ENCODE data around the gene CCDC177.
A peak's percentile ranks its signal among the peaks of the same experiment; 100 is the strongest.

Gene CCDC177

GRCh38 chr14:69574263-69574953, at the start of gene CCDC177:
Gene CCDC177, minus strand, starts transcription at chr14:69574871. Its CDS starts 1,249 bp downstream, at chr14:69573622.
- peak; percentile 83 for DNase-seq

DNA sequence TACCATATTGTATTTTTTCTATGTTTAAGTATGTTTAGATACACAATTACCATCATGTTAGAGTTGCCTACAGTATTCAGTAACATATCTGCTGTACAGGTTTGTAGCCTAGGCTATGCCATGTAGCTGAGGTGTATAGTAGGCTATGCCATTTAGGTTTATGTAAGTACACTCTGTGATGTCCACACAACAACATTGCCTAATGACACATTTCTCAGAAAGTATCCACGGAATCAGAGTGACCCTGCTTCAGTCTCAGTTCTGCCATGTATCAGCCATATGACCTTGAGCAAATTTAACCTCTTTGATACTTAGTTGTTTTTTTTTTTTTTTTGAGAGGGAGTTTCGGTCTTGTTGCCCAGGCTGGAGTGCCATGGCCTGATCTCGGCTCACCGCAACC, 49.5 kb upstream of the CCDC177 start:
- no peak for DNase-seq

GRCh38 chr14:69620981-69621380, 46.3 kb upstream of the CCDC177 start:
- no peak for DNase-seq

DNA sequence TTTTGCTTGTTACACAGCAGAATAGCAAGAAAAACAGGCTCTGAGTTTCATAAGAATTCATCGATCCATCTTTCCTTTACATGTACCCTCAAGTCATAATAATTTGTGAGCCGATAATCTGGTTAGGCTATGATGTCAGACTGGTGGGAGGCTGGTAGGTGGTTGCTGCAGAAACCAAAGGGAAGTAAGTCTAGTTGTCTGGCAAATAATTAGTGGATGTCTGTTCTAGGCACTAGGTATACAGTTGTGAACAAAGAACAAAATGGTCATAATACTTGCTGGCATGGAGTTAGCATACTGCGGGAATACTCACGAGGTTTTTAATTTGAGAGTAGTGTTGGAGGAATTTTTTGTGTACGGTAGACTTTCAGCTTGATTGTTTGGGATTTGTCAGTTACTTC, 45.5 kb upstream of the CCDC177 start:
- DNase-seq, result no peak

DNA sequence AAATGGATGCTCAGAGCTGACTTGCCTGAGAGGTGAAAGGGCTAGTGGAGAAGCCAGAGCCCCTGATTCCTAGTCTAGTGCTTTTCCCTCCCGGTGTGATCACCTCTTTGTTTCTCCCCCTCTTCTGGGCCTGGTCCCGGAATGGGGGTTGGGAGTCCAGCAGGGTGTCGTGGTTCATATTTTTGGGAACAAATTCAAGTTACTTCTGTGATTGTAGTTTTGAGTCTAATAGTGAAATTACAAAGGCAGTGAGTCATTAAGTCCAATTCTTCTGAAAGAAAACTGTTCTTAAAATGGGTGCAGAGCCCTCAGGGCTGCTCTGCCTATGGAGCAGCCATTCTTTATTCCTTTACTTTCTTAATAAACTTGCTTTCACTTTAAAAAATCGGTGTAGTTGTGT, 44.3 kb upstream of the CCDC177 start:
- DNase-seq, result no peak

- no peak for DNase-seq
These were observed 43.1 kb upstream of the CCDC177 start for GRCh38 chr14:69617796-69618195.

DNA sequence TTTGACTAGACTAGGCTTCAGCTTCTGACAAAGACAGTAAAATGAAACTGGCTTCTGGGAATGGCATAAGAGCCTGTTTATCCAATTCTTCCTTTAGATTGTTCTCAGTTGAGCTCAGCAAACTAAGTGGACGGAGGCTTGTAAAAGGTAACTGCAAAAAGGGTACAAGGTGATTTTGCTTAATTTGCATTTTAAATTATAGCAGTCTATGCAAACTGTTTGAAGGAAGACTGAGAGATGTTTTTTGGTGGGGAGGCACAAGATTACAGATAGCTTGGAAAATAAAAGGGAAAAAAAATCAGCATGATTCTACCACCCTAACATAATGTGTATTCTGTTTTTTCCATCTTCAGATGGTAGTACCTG, 41.7 kb upstream of the CCDC177 start:
- DNase-seq, result no peak

DNA sequence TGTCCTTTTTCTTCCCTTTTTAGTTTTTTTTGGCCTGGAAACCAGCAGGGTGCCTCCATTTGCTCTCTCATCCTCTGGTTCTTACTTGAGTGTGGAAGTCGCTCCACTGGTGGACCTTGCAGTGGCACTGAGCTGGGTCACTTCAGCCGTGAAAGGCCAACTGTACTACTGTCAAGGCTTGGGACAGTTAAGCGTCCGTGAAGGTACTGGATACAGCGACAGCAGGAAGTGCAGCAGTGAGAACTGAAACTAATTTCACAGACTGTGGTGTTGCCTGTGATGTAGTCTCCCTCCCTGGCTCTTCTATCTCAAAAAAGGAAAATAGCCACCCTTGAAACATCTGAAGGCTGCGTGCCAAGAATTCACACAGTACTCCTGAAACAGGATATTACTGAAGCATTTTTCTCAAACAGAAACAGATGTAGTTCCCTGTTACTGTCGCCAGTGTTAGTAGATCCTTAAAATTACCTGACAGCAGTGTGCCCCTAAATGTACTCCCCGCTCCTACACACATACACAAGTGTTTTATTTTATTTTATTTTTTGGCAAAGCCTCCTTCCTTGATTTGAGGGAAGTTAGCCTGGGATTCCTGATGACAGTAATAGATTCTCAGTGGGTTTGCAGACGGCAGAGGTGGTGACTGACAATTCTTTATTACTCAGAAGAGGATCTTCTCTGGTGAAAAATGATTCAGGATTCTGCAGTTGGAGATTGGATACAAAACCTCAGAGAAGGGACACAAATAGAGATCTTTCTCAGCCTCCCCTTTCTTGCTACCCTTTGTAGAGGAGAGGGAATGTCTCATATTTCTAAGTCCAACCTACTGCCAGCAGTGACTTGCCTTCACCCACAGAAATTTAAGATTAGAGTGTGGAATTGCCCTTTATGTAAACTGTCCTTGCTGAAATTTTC, 41.1 kb upstream of the CCDC177 start:
- peak; percentile 56 for DNase-seq

- DNase-seq, result no peak
These were observed 40.4 kb upstream of the CCDC177 start for GRCh38 chr14:69615121-69615495.

DNA sequence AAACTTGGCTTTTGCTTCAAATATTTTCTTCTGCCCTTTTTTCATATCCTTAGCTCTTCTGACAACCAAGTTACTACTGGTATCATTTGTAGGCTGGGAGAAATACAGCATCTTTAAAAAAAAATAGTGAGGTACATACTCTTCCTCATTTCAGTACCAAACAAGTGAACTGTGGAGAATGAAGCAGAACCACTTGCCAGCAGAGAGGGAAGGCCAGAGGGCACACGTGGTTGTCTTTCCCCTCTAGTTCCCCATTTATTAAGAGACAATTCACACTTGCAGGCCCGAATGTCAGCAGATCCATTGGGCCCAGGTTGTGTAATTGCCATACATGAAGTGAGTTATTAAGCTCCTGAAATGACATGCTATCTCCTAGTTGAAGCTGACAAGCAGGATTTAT, 39.9 kb upstream of the CCDC177 start:
- no peak for DNase-seq

- DNase-seq, result no peak
These were observed 38.8 kb upstream of the CCDC177 start for GRCh38 chr14:69613312-69614073.

DNA sequence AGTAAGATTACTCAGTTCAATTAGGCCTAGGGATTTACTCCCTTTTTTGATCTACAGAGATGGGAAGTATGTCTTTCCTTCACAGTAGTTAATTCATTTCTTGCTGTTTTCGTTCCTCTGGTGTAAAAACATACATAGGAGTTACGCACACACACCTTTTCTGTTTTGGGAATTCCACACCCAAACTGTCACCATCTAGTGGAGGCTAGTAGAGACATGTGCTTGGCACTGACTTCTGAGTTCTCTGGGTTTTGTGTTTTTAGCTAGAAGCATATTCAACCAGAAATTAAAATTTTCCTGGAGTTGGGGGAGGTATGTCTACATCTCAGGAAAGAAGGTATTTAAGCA, 38.1 kb upstream of the CCDC177 start:
- peak; percentile 68 for DNase-seq

DNA sequence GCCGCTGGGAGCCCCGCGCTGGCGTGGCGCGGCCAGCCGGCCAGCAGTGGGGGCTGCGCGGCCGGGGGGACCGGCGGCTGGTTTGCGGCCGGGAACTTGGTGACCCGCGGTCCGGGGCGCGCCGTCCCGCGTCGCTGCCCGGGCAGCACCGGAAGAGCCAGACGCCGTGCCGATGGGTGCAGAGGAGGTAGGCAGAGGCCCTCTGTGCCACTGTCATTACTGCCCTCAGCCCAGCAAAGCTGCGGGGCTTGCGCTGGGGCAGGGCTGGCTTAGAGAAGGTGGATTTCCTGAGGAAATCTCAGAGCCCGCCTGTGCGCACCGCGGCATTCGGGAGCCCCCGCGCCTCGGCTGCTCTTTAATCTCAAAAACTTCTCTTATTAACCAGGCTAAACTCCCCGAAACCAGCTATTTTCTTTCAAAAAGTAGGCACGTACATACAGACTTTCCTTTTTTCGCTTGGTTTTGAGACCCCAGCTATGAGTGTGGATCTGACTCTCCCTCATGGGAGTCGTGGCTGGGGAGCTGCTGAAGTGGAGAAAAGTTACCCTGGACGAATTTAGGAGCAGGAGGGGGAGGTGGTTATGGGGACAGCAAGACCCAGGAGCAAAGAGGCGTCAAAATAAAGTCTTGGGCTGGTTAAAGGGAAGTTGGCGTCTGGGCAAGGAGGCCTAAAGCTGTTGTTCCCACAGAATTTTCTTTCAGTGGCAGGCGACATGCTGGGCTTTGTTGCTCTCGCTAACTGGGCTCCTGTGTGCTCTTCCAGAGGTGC, 37.5 kb upstream of the CCDC177 start:
- peak; percentile 68 for DNase-seq

- peak; percentile 73 for DNase-seq
These were observed 36.7 kb upstream of the CCDC177 start, which contains the start of gene SUSD6 for GRCh38 chr14:69611172-69612013. Gene SUSD6, plus strand, starts transcription at chr14:69611596. Its CDS starts 46,997 bp downstream, at chr14:69658593.

DNA sequence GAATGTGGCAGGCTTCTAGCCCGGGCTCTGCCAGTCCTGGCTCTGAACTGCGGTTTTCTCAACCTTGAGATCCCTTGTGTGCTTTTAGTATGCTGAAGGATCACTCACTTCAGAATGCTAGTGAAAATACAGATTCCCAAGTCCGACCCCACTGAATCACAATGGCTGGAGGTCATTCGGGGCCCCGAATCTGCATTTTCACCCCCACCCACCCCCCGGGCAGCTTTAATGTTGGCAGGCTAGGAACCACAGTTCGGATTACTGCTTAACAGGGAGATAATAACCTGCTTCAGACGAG, 36.2 kb upstream of the CCDC177 start:
- no peak for DNase-seq

- no peak for DNase-seq
These were observed 35.6 kb upstream of the CCDC177 start for GRCh38 chr14:69610020-69610873.

- DNase-seq, result no peak
These were observed 31.9 kb upstream of the CCDC177 start for GRCh38 chr14:69606258-69607184.

GRCh38 chr14:69605738-69606137, 31.1 kb upstream of the CCDC177 start:
- no peak for DNase-seq

DNA sequence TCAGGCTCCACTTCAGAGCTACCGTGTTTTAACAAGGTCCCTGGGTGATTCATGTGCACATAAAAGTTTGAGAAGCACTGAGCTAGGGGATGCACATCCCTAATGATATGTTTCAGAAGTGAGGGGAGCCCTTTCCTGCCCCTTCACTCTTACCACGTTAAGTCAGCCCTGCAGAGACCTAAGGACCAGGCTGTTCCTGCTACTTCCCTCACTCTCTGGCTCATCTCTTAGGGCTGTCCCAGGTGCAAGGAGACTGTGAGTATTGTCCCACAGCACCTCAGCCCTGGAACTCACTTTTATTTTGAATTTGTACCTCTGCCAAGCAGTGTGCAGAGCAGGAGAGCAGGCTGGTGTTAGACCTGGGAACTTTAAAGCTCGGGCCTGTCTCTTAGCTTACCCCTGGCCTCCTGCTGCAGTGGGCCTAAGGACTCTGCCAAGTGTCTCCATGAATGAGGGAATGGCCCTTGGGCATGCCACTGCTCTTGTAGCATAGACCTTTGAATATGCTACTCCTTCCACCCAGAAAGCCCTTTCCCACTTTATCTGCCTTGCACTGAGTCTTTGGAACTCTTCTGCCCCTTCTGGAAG, 25.7 kb upstream of the CCDC177 start:
- DNase-seq, result no peak
